MG63 (cell line): ENCODE measurements around the gene TBC1D14. TPM values are rescaled to one million over a fixed set of nuclear protein-coding genes. Genes with fewer than 3 reads are reported as not detected.
A peak's percentile ranks its signal among the peaks of the same experiment; 100 is the strongest.
"Not testable (repeated sequence)": the region's sequence is repeated elsewhere in the genome, so short reads cannot be mapped to it uniquely, and the experiment has no call there.

Source experiments
- DNase-seq: peaks from one replicate; pipeline ENCODE4 v3.0.0-alpha.2; 2020
- H3K27me3 ChIP-seq: fragments of 250-450 bp; sonication (Bioruptor Pico); 2 replicates; pipeline ENCODE4 v1.5.1; 2020; ENCODE audit warnings: mild to moderate bottlenecking, moderate library complexity
- H3K36me3 ChIP-seq: fragments of 250-450 bp; sonication (Bioruptor Pico); 2 replicates; pipeline ENCODE4 v1.5.1; 2020; ENCODE audit warnings: mild to moderate bottlenecking, moderate library complexity
- H3K4me3 ChIP-seq: fragments of 250-450 bp; sonication (Bioruptor Pico); 2 replicates; pipeline ENCODE4 v1.5.1; 2020; ENCODE audit warnings: mild to moderate bottlenecking, moderate library complexity
- H3K9me3 ChIP-seq: fragments of 250-450 bp; sonication (Bioruptor Pico); 2 replicates; pipeline ENCODE4 v1.5.1; 2020; ENCODE audit warnings: mild to moderate bottlenecking, moderate library complexity
- total RNA-seq: library from RNA; depleted of rRNA; stranded (reverse); fragments of >200 nt; shearing (Covaris generic); gene quantifications from 2 replicates; pipeline ENCODE4 v1.2.3, GENCODE V29; 2014; ENCODE audit warnings: low replicate concordance

Gene TBC1D14
- total RNA-seq, 1 experiment from 2014 or later: 16.3 TPM

GRCh38 chr4:6967846-6968340 lies 58.3 kb downstream of the TBC1D14 start:
- Histone ChIP-seq H3K36me3 (no peaks in the 10 kb centered on the region), H3K9me3 (no peaks in the 10 kb centered on the region), H3K4me3 (no peak overlapping the region), H3K27me3 (no peaks in the 10 kb centered on the region)
- DNase-seq: no peak

DNA sequence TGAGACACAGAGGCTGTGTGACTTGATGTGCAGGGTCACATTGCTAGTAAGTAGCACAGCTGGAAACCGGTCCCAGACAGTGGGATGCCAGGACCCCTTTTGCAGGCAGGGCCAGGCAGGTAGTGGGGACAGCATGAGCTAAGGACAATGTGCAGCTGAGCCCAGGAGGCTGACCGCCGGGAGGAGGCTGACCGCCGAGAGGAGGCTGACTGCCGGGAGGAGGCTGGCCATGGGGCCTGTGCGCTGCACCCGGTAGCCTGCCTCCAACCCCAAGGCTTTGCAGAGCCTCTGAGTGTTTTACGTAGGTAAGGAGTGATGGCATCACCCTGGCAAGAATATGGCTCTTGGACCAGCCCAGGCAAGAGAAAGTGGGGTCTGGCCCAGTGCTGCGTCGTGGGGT lies 58.9 kb downstream of the TBC1D14 start:
- no peaks in the 10 kb centered on the region for H3K27me3 ChIP-seq
- no peaks in the 10 kb centered on the region for H3K36me3 ChIP-seq
- H3K4me3 ChIP-seq: no peak overlapping the region
- DNase-seq: no peak
- no peaks in the 10 kb centered on the region for H3K9me3 ChIP-seq

- Histone ChIP-seq H3K27me3 (no peaks in the 10 kb centered on the region), H3K9me3 (no peaks in the 10 kb centered on the region), H3K4me3 (no peak overlapping the region), H3K36me3 (no peaks in the 10 kb centered on the region)
- no peak for DNase-seq
Measured at GRCh38 chr4:6969826-6970800, 60.5 kb downstream of the TBC1D14 start.

GRCh38 chr4:6971536-6972374 lies 62.1 kb downstream of the TBC1D14 start:
- Histone ChIP-seq H3K27me3 (no peaks in the 10 kb centered on the region), H3K36me3 (no peaks in the 10 kb centered on the region), H3K4me3 (no peak overlapping the region), H3K9me3 (no peaks in the 10 kb centered on the region)
- no peak for DNase-seq

GRCh38 chr4:6972375-6972650 lies 62.7 kb downstream of the TBC1D14 start:
- no peaks in the 10 kb centered on the region for H3K36me3 ChIP-seq
- H3K9me3 ChIP-seq: no peaks in the 10 kb centered on the region
- no peaks in the 10 kb centered on the region for H3K27me3 ChIP-seq
- DNase-seq: no peak
- H3K4me3 ChIP-seq: no peak overlapping the region

DNA sequence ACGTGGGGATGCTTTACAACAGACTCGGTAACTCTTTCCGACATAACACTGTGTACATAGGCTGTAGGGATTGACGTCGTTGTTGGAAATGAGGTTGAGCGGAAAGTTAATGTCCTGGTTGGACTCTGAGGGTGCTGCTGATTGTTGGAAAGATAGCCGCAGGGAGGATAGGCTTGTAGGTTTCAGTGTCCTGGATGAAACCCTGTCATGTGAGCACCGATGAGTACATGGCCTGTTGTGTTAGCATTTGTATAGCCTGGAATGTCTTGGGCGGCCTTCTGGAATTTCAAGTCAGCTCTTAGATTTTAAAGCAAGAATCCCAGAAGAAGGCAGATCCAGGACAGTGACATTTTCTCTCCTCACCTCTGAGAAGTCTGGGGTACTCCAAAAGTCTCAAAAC lies 63.3 kb downstream of the TBC1D14 start:
- Histone ChIP-seq H3K27me3 (no peaks in the 10 kb centered on the region), H3K9me3 (no peaks in the 10 kb centered on the region), H3K4me3 (no peak overlapping the region), H3K36me3 (no peaks in the 10 kb centered on the region)
- DNase-seq: no peak

- no peak overlapping the region for H3K4me3 ChIP-seq
- DNase-seq: peak; percentile 52
- H3K36me3 ChIP-seq: no peaks in the 10 kb centered on the region
- no peaks in the 10 kb centered on the region for H3K27me3 ChIP-seq
- H3K9me3 ChIP-seq: no peaks in the 10 kb centered on the region
Measured at GRCh38 chr4:6974138-6974848, 64.7 kb downstream of the TBC1D14 start.

- not testable (repeated sequence) for H3K36me3 ChIP-seq, DNase-seq, H3K9me3 ChIP-seq, H3K27me3 ChIP-seq, H3K4me3 ChIP-seq
Measured at GRCh38 chr4:6977846-6978245, 68.2 kb downstream of the TBC1D14 start.

- Histone ChIP-seq H3K27me3 (no peaks in the 10 kb centered on the region), H3K36me3 (no peaks in the 10 kb centered on the region), H3K9me3 (no peaks in the 10 kb centered on the region), H3K4me3 (no peak overlapping the region)
- DNase-seq: no peak
Measured at GRCh38 chr4:6983544-6984142, 74.0 kb downstream of the TBC1D14 start.

- Histone ChIP-seq H3K27me3 (no peaks in the 10 kb centered on the region), H3K9me3 (no peaks in the 10 kb centered on the region), H3K4me3 (no peak overlapping the region), H3K36me3 (no peaks in the 10 kb centered on the region)
- DNase-seq: no peak
Measured at GRCh38 chr4:6984612-6985425, 75.2 kb downstream of the TBC1D14 start.

- peak; percentile 35 for DNase-seq
- no peaks in the 10 kb centered on the region for H3K36me3 ChIP-seq
- no peaks in the 10 kb centered on the region for H3K27me3 ChIP-seq
- H3K9me3 ChIP-seq: no peaks in the 10 kb centered on the region
- H3K4me3 ChIP-seq: peak overlapping the region; percentile 76
Measured at GRCh38 chr4:6986072-6986780, 76.6 kb downstream of the TBC1D14 start.

GRCh38 chr4:6986781-6987587 lies 77.4 kb downstream of the TBC1D14 start:
- peak overlapping the region; percentile 76 for H3K4me3 ChIP-seq
- no peaks in the 10 kb centered on the region for H3K36me3 ChIP-seq
- DNase-seq: peak; percentile 89
- H3K9me3 ChIP-seq: no peaks in the 10 kb centered on the region
- H3K27me3 ChIP-seq: no peaks in the 10 kb centered on the region

GRCh38 chr4:6987588-6987961 lies 77.9 kb downstream of the TBC1D14 start:
- no peak for DNase-seq
- no peaks in the 10 kb centered on the region for H3K27me3 ChIP-seq
- H3K4me3 ChIP-seq: peak overlapping the region; percentile 76
- H3K9me3 ChIP-seq: no peaks in the 10 kb centered on the region
- no peaks in the 10 kb centered on the region; the same call in 1 of the 2 replicates for H3K36me3 ChIP-seq

DNA sequence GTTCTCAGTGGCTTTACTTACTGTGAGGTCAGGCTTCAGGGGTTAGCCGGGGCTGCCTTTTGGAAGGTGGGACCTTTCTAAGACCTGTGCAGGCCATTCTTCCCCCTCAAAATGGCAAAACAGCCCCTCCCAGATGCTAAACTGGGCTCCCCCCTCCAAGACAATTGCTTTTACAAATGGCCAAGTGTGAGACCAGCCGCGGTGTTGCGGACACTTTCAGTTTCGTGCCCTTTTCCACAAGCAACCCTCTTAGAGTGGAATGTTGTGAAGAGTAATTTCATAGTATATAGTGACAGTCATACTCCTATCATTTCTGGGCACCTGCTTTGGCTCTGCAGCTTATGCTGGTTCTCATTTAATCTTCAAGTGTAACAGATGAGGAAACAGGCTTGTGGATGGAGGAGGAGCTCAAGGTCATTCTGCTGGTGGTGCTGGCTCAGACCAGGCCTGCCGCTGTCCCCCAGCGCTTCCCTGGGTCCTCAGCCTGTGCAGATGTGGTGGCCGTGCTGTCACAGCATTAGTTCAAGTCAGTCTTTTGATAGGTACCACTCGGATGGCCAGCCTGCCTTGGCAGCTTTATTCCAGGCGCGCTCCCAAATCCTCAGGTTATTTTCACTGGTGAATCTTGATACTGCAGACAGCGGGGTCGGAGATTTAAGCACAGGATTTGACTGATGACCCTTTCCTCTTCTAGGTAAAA lies 78.5 kb downstream of the TBC1D14 start:
- no peak for DNase-seq
- Histone ChIP-seq H3K9me3 (no peaks in the 10 kb centered on the region), H3K36me3 (no peaks in the 10 kb centered on the region; the same call in 1 of the 2 replicates), H3K4me3 (peak overlapping the region; percentile 76), H3K27me3 (no peaks in the 10 kb centered on the region)
